Duodenal mucosa (tissue), 2 donors: Measurements from ENCODE around the gene SLC52A1.
A peak's percentile ranks its signal among the peaks of the same experiment; 100 is the strongest.

Experiments
- H3K27ac ChIP-seq: one replicate; pipeline ENCODE4 v1.7.0; 2013; ENCODE audit warnings: low read depth, low read length
- H3K27me3 ChIP-seq, 2 donors: one replicate each; pipeline ENCODE4 v1.7.0; 2013; ENCODE audit warnings: low read length in 2 of 2, control low read depth in 1 of 2; ENCODE audit not compliant: insufficient read depth in 2 of 2, control insufficient read depth in 1 of 2
- H3K36me3 ChIP-seq, 2 donors: one replicate each; pipeline ENCODE4 v1.7.0; 2013; ENCODE audit warnings: low read length in 2 of 2, control low read depth in 1 of 2; ENCODE audit not compliant: insufficient read depth in 2 of 2, control insufficient read depth in 1 of 2
- H3K4me1 ChIP-seq, 2 donors: one replicate each; pipeline ENCODE4 v1.7.0; 2013; ENCODE audit warnings: low read length in 2 of 2, control low read depth in 1 of 2; ENCODE audit not compliant: insufficient read depth in 2 of 2, control insufficient read depth in 1 of 2
- H3K4me3 ChIP-seq, 2 donors: one replicate each; pipeline ENCODE4 v1.7.0; 2013; ENCODE audit warnings: low read length in 2 of 2, low read depth in 1 of 2
- H3K9ac ChIP-seq, 2 donors: one replicate each; pipeline ENCODE4 v1.7.0; 2013; ENCODE audit warnings: low read length in 2 of 2, low read depth in 1 of 2
- H3K9me3 ChIP-seq, 2 donors: one replicate each; pipeline ENCODE4 v1.7.0; 2013; ENCODE audit warnings: low read length in 2 of 2, control low read depth in 1 of 2; ENCODE audit not compliant: control insufficient read depth in 1 of 2

Gene SLC52A1

GRCh38 chr17:4994081-4994595, 41.1 kb downstream of the SLC52A1 start:
- Histone ChIP-seq H3K9ac (no peak overlapping the region), H3K27me3 (no peaks in the 10 kb centered on the region), H3K27ac (no peak overlapping the region), H3K4me1 (peaks cover 12% of the 10 kb centered on the region in 2 donors), H3K9me3 (no peaks in the 10 kb centered on the region), H3K4me3 (no peak overlapping the region), H3K36me3 (peaks cover 0 to 3% of the 10 kb centered on the region in 2 donors)

- Histone ChIP-seq H3K36me3 (peaks cover 1 to 11% of the 10 kb centered on the region in 2 donors), H3K4me1 (peaks cover 24 to 25% of the 10 kb centered on the region in 2 donors), H3K27me3 (no peaks in the 10 kb centered on the region), H3K9me3 (no peaks in the 10 kb centered on the region), H3K9ac (peak overlapping the region; percentile 90 to 91), H3K4me3 (peak overlapping the region; percentile 92 to 95), H3K27ac (peak overlapping the region; percentile 94)
Observed at GRCh38 chr17:4987767-4988567, 47.3 kb downstream of the SLC52A1 start.

GRCh38 chr17:4986951-4987766, 48.1 kb downstream of the SLC52A1 start, which contains the start of gene CAMTA2:
Gene CAMTA2 (minus strand): TSS chr17:4987675. CDS start chr17:4986222, 1,453 bp downstream.
- no peaks in the 10 kb centered on the region for H3K27me3 ChIP-seq
- no peaks in the 10 kb centered on the region for H3K9me3 ChIP-seq
- peaks cover 24 to 25% of the 10 kb centered on the region in 2 donors for H3K4me1 ChIP-seq
- H3K9ac ChIP-seq, result peak within 1 kb of the TSS; percentile 90 to 91
- peak within 1 kb of the TSS; percentile 92 to 95 for H3K4me3 ChIP-seq
- peak within 1 kb of the TSS; percentile 94 for H3K27ac ChIP-seq
- H3K36me3 ChIP-seq, result peaks cover 5 to 19% of the 10 kb centered on the region in 2 donors

- Histone ChIP-seq H3K27me3 (no peaks in the 10 kb centered on the region), H3K4me3 (peak overlapping the region; percentile 92 to 95), H3K9ac (peak overlapping the region; percentile 90 to 91), H3K4me1 (peaks cover 24 to 25% of the 10 kb centered on the region in 2 donors), H3K9me3 (no peaks in the 10 kb centered on the region), H3K27ac (peak overlapping the region; percentile 94), H3K36me3 (peaks cover 5 to 26% of the 10 kb centered on the region in 2 donors)
Observed at GRCh38 chr17:4986403-4986802, 48.8 kb downstream of the SLC52A1 start.
